ENCODE measurements around the gene COG1.

- TF ChIP-seq EP300 (IDR thresholded peaks at IDR 0.05; ENCODE audit: borderline replicate concordance in 1 of 2, low read depth in 1 of 2, low read length in 1 of 2): no peak
- TF ChIP-seq RFX5 (IDR thresholded peaks at IDR 0.05; ENCODE audit: low read length): no peak
- TF ChIP-seq, protein P1, sequence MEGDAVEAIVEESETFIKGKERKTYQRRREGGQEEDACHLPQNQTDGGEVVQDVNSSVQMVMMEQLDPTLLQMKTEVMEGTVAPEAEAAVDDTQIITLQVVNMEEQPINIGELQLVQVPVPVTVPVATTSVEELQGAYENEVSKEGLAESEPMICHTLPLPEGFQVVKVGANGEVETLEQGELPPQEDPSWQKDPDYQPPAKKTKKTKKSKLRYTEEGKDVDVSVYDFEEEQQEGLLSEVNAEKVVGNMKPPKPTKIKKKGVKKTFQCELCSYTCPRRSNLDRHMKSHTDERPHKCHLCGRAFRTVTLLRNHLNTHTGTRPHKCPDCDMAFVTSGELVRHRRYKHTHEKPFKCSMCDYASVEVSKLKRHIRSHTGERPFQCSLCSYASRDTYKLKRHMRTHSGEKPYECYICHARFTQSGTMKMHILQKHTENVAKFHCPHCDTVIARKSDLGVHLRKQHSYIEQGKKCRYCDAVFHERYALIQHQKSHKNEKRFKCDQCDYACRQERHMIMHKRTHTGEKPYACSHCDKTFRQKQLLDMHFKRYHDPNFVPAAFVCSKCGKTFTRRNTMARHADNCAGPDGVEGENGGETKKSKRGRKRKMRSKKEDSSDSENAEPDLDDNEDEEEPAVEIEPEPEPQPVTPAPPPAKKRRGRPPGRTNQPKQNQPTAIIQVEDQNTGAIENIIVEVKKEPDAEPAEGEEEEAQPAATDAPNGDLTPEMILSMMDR (IDR thresholded peaks at IDR 0.05): no peak
- no peak for TF ChIP-seq TAF1 (IDR thresholded peaks at IDR 0.05; ENCODE audit: borderline replicate concordance, low read depth, low read length)
- no peak for TF ChIP-seq RAD21 (IDR thresholded peaks at IDR 0.05; ENCODE audit: low read length)
Observed at GRCh38 chr17:73184136-73184993, 8.5 kb upstream of the COG1 start.
